KOPT-K1 (cell line): Measurements from ENCODE around the gene CCDC158.
"Not testable (repeated sequence)": the region's sequence is repeated elsewhere in the genome, so short reads cannot be mapped to it uniquely, and the experiment has no call there.

ENCODE experiments used
- H3K27ac ChIP-seq: fragments of 200-600 bp; sonication (generic); 2 replicates; pipeline ENCODE4 v1.5.1; 2016; ENCODE audit warnings: antibody characterized with exemption, mild to moderate bottlenecking, low read depth, low read length; ENCODE audit not compliant: poor library complexity, severe bottlenecking
- H3K36me3 ChIP-seq: fragments of 200-600 bp; sonication (generic); 2 replicates; pipeline ENCODE4 v1.5.1; 2017; ENCODE audit warnings: antibody characterized with exemption, mild to moderate bottlenecking, low read length, moderate library complexity; ENCODE audit not compliant: insufficient read depth
- H3K9me3 ChIP-seq: fragments of 200-600 bp; sonication (generic); 2 replicates; pipeline ENCODE4 v1.5.1; 2017; ENCODE audit warnings: antibody characterized with exemption, low read length, mild to moderate bottlenecking; ENCODE audit not compliant: insufficient read depth, poor library complexity, severe bottlenecking

The CCDC158 gene

GRCh38 chr4:76301068-76301774 lies 119.7 kb downstream of the CCDC158 start:
- H3K9me3 ChIP-seq = peaks cover 27% of the 10 kb centered on the region
- no peaks in the 10 kb centered on the region for H3K36me3 ChIP-seq
- no peak overlapping the region for H3K27ac ChIP-seq

- Histone ChIP-seq H3K9me3 (peaks cover 31% of the 10 kb centered on the region), H3K27ac (no peak overlapping the region), H3K36me3 (no peaks in the 10 kb centered on the region)
Measured at GRCh38 chr4:76300012-76300411, 120.9 kb downstream of the CCDC158 start.

- Histone ChIP-seq H3K9me3 (peaks cover 31% of the 10 kb centered on the region), H3K36me3 (no peaks in the 10 kb centered on the region), H3K27ac (no peak overlapping the region)
Measured at GRCh38 chr4:76298227-76298626, 122.7 kb downstream of the CCDC158 start.

GRCh38 chr4:76296286-76296820 lies 124.6 kb downstream of the CCDC158 start:
- Histone ChIP-seq H3K36me3 (no peaks in the 10 kb centered on the region), H3K27ac (no peak overlapping the region), H3K9me3 (peaks cover 31% of the 10 kb centered on the region)

GRCh38 chr4:76293772-76294171 lies 127.2 kb downstream of the CCDC158 start:
- Histone ChIP-seq H3K27ac (no peak overlapping the region), H3K9me3 (peaks cover 29% of the 10 kb centered on the region), H3K36me3 (no peaks in the 10 kb centered on the region)

GRCh38 chr4:76292730-76293129 lies 128.2 kb downstream of the CCDC158 start:
- Histone ChIP-seq H3K36me3 (no peaks in the 10 kb centered on the region), H3K9me3 (peaks cover 19% of the 10 kb centered on the region), H3K27ac (no peak overlapping the region)

- H3K9me3 ChIP-seq, H3K27ac ChIP-seq: not testable (repeated sequence)
Measured at GRCh38 chr4:76287811-76288210, 133.1 kb downstream of the CCDC158 start.

GRCh38 chr4:76283900-76284299 lies 137.0 kb downstream of the CCDC158 start:
- Histone ChIP-seq H3K36me3 (no peaks in the 10 kb centered on the region), H3K27ac (no peak overlapping the region), H3K9me3 (no peaks in the 10 kb centered on the region)

More at GRCh38 chr4:76287811-76288210, 133.1 kb downstream of the CCDC158 start:
- not testable (repeated sequence) for H3K36me3 ChIP-seq

GRCh38 chr4:76282941-76283689 lies 137.8 kb downstream of the CCDC158 start:
- no peaks in the 10 kb centered on the region for H3K9me3 ChIP-seq
- no peaks in the 10 kb centered on the region for H3K36me3 ChIP-seq
- no peak overlapping the region for H3K27ac ChIP-seq

- H3K9me3 ChIP-seq, H3K36me3 ChIP-seq, H3K27ac ChIP-seq: not testable (repeated sequence)
Measured at GRCh38 chr4:76281594-76281993, 139.3 kb downstream of the CCDC158 start.

- Histone ChIP-seq H3K27ac (no peak overlapping the region), H3K9me3 (no peaks in the 10 kb centered on the region), H3K36me3 (no peaks in the 10 kb centered on the region)
Measured at GRCh38 chr4:76280488-76281441, 140.2 kb downstream of the CCDC158 start.

- Histone ChIP-seq H3K9me3 (no peaks in the 10 kb centered on the region), H3K36me3 (no peaks in the 10 kb centered on the region), H3K27ac (no peak overlapping the region)
Measured at GRCh38 chr4:76279462-76279861, 141.5 kb downstream of the CCDC158 start.

- Histone ChIP-seq H3K27ac (no peak overlapping the region), H3K36me3 (no peaks in the 10 kb centered on the region), H3K9me3 (no peaks in the 10 kb centered on the region)
Measured at GRCh38 chr4:76278583-76278982, 142.4 kb downstream of the CCDC158 start.

GRCh38 chr4:76277667-76278066 lies 143.3 kb downstream of the CCDC158 start:
- Histone ChIP-seq H3K27ac (no peak overlapping the region), H3K36me3 (no peaks in the 10 kb centered on the region), H3K9me3 (no peaks in the 10 kb centered on the region)

GRCh38 chr4:76276813-76277212 lies 144.1 kb downstream of the CCDC158 start:
- no peaks in the 10 kb centered on the region for H3K9me3 ChIP-seq
- H3K27ac ChIP-seq = no peak overlapping the region
- no peaks in the 10 kb centered on the region for H3K36me3 ChIP-seq
